Bone marrow (tissue), 2 donors: ENCODE results near the gene MDN1.
"Not testable (repeated sequence)": the region's sequence is repeated elsewhere in the genome, so short reads cannot be mapped to it uniquely, and the experiment has no call there.

Experiments used
- DNase-seq, 2 donors: peaks; one replicate each; lab custom pipeline; 2025; lab: John Stamatoyannopoulos, UW

The MDN1 gene, protein sequence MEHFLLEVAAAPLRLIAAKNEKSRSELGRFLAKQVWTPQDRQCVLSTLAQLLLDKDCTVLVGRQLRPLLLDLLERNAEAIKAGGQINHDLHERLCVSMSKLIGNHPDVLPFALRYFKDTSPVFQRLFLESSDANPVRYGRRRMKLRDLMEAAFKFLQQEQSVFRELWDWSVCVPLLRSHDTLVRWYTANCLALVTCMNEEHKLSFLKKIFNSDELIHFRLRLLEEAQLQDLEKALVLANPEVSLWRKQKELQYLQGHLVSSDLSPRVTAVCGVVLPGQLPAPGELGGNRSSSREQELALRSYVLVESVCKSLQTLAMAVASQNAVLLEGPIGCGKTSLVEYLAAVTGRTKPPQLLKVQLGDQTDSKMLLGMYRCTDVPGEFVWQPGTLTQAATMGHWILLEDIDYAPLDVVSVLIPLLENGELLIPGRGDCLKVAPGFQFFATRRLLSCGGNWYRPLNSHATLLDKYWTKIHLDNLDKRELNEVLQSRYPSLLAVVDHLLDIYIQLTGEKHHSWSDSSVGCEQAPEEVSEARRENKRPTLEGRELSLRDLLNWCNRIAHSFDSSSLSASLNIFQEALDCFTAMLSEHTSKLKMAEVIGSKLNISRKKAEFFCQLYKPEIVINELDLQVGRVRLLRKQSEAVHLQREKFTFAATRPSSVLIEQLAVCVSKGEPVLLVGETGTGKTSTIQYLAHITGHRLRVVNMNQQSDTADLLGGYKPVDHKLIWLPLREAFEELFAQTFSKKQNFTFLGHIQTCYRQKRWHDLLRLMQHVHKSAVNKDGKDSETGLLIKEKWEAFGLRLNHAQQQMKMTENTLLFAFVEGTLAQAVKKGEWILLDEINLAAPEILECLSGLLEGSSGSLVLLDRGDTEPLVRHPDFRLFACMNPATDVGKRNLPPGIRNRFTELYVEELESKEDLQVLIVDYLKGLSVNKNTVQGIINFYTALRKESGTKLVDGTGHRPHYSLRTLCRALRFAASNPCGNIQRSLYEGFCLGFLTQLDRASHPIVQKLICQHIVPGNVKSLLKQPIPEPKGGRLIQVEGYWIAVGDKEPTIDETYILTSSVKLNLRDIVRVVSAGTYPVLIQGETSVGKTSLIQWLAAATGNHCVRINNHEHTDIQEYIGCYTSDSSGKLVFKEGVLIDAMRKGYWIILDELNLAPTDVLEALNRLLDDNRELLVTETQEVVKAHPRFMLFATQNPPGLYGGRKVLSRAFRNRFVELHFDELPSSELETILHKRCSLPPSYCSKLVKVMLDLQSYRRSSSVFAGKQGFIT (N-terminal part only)

DNA sequence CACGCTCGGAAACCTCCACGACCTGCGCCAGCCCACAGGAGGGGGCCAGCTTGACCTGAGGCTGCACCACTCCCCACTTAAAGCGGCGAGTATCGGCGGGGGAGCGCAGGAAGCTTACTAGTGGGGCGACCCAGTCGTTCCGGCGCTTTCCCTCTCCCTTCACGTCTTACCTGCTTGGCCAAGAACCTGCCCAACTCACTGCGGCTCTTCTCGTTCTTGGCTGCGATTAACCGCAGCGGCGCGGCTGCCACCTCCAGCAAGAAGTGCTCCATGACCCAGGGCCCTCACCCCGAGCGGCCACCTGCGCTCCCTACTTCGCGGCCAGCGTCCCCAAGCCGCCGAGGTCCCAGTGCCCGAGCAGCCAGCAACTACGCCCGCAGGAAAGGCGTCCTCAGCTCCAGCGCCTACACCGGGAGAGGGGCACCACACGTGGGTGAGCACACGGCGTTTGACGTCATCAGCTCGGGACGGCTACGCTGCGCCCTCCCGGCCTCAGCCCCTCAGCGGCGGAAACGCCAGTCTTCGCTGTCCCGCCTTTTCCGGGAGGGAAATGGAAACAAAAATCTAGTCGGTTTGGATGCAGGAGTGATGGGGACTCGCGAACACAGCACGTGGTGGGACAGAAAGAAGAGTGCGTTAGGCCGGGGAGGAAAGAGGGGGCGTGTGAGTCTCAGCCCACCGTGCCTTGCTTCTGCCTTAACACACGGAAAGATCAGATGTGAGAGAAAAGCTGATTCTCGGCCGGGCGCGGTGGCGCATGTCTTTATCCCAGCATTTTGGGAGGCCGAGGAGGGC lies at the start of gene MDN1:
TSS of gene MDN1 (minus strand) at position 459 of the 795 bp plus-strand sequence. CDS start at position 272, 187 bp downstream.
- peak; percentile 55 to 93 for DNase-seq

DNA sequence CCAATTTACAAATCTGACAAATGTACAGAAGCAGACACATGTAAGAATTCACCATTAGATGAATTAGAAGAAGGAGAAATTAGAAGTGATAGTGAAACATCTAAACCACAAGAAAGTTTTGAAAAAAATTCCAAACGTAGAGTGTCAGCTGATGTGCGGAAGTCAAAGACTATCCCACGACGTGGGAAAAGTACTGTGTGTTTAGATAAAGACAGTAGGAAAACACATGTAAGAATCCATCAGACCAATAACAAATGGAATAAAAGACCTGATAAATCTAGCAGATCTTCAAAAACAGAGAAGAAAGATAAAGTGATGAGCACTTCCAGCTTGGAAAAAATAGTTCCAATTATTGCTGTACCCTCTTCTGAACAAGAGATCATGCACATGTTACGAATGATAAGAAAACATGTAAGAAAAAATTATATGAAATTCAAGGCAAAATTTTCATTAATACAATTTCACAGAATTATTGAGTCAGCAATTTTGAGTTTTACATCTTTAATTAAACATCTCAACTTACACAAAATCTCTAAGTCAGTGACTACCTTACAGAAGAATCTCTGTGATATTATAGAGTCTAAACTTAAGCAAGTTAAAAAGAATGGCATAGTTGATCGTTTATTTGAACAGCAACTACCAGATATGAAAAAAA lies 46.6 kb upstream of the MDN1 start:
- DNase-seq = no peak

DNA sequence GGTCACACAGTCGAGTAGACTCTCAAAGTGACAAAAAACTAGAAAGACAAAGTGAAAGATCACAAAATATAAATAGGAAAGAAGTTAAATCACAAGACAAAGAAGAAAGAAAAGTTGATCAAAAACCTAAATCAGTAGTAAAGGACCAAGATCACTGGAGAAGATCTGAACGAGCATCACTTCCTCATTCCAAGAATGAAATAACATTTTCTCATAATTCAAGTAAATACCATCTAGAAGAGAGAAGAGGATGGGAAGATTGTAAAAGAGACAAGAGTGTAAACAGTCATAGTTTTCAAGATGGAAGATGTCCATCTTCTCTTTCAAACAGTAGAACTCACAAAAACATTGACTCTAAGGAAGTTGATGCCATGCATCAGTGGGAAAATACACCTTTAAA lies 43.1 kb upstream of the MDN1 start:
- no peak for DNase-seq

DNA sequence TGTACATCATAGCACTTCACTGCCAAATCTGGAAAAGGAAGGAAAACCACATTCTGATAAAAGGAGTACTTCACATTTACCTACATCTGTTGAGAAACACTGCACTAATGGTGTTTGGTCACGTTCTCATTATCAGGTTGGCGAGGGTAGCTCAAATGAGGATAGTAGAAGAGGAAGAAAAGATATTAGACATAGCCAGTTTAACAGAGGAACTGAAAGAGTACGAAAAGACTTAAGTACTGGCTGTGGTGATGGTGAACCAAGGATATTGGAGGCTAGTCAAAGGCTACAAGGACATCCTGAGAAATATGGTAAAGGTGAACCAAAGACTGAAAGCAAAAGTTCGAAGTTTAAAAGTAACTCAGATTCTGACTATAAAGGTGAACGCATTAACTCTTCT lies 42.7 kb upstream of the MDN1 start:
- DNase-seq = no peak

DNA sequence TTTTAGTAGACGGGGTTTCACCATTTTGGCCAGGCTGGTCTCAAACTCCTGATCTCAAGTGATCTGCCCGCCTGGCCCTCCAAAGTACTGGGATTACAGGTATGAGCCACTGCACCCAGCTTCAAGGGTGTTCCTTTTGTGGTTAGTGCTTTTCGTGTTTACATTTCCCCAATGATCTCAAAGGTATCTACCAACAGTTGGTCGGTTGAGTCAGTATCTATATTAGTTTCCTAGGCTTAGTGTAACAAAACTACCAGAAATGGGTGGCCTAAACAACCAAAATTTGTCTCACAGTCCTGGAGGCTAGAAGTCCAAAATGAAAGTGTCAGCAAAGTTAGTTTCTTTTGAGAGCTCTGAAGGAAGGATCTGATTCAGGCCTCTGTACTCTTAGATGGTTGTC lies 40.1 kb upstream of the MDN1 start:
- DNase-seq = no peak

DNA sequence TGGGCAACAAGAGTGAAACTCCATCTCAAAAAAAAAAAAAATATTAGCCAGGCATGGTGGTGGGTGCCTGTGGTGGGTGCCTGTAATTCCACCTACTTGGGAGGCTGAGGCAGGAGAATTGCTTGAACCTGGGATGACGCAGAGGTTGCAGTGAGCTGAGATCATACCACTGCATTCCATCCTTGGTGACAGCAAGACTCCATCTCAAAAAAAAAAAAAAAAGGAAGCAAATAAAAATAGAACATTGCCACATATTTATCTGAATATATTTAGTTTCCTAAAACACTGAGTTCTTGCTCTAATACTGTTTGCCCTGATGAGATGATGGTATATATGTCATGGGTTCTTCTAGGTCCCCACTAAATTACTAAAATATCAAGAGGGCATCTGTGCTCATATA lies 38.4 kb upstream of the MDN1 start:
- no peak for DNase-seq

DNA sequence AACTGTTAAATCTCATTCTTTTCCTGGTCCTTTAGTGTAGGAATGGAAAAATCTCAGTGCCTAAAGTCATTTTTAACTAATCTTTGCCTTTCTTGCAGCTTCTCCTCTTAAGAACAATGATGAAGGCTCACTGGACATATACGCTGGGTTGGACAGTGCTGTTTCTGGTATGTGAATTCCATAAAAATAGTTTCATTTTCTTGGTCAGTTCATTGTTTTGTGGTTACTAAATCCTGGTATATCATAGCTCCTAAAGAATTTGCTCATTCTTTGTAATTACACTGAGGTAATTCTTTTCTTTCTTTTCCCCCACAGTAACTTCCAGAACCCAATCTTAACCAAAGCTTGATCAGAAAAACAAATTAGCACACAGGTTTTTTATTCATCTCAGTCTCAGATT lies 33.5 kb upstream of the MDN1 start:
- no peak for DNase-seq

DNA sequence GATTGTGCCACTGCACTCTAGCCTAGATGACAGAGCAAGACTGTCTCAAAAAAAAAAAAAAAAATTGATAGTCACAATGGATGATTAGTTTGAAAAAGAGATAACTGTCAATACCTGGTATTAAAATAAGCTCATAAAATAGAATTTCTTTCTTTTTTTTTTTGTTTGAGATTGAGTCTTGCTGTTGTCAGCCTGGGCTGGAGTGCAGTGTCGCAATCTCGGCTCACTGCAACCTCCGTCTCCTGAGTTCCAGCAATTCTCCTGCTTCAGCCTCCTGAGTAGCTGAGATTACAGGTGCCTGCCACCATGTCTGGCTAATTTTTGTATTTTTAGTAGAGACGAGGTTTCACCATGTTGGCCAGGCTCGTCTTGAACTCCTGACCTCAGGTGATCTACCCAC lies 27.9 kb upstream of the MDN1 start:
- DNase-seq = not testable (repeated sequence)

DNA sequence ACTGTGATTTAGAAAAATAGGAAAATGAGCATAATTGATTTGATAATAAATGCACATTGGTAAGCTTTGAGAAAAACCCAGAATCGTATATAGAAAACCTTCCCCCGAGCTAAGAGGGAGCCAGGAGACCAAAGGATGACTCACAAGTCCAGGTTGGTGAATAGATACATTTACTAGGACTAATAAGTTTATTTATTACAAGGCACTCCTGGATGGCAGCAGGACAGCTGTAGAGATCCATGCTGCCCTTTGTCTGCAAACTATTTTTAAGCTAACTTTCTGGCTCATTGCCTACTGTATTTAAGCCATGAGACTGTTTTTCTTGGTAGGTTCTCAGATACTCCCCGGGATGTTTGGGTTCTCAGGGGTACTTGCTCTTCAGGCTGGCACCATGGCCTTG lies 23.5 kb upstream of the MDN1 start:
- DNase-seq = no peak

DNA sequence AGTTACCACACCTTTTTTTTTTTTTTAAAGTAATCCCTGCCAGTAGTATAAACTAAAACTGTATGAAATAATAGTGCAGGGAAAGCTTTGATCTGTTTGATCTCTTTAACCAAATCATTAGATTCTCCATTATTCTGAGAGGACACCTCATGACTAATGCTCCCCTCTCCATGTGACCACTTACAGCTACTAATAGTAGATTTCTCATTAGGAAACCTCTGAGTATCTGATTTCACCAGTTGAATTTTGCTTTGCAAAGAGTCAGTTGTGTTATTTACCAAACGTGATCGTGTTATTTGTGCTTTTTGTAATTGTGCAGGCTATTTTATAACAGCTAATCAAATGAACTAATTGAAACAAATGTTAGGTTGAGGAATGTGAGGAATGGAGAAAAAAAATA lies 22.6 kb upstream of the MDN1 start:
- no peak for DNase-seq

DNA sequence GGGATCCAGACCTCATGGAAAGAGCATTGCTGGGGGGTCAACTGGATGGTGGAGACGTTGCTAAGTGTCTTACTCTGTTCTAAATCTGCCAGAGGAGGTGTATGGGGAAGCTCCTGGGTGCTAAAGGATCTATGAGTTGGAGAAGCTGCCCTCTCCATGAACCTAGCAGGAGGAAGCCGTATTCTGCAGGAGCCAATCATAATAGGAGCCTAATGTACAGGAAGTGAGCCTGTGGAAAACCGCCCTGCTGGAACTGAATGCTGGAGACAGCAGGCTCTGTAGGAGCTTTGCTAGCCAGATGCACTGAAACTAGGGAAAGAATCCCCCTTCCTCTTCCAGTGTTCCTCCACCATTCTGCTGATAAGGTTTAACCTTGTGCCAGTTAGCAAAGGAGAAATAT lies 20.9 kb upstream of the MDN1 start:
- no peak for DNase-seq

DNA sequence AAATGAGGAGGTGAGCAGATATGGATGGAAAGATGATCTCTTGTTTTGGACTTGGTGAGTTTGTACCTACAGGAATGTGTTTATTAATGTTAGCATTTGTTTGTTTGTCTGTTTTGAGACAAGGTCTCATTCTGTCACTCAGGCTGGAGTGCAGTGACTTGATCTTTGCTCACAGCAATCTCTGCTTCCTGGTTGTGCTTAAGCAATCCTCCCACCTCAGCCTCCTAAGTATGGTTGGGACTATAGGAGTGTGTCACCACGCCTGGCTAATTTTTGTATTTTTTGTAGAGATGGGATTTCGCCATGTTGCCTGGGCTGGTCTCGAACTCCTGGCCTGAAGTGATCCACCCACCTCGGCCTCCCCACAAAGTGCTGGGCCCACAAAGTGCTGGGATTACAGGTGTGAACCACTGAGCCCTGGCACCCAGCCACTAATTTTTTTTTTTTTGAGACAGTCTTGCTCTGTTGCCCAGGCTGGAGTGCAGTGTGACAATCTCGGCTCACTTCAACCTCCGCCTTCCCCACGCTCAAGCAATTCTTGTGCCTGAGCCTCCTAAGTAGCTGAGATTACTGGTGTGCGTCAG lies 17.1 kb upstream of the MDN1 start:
- no peak for DNase-seq

DNA sequence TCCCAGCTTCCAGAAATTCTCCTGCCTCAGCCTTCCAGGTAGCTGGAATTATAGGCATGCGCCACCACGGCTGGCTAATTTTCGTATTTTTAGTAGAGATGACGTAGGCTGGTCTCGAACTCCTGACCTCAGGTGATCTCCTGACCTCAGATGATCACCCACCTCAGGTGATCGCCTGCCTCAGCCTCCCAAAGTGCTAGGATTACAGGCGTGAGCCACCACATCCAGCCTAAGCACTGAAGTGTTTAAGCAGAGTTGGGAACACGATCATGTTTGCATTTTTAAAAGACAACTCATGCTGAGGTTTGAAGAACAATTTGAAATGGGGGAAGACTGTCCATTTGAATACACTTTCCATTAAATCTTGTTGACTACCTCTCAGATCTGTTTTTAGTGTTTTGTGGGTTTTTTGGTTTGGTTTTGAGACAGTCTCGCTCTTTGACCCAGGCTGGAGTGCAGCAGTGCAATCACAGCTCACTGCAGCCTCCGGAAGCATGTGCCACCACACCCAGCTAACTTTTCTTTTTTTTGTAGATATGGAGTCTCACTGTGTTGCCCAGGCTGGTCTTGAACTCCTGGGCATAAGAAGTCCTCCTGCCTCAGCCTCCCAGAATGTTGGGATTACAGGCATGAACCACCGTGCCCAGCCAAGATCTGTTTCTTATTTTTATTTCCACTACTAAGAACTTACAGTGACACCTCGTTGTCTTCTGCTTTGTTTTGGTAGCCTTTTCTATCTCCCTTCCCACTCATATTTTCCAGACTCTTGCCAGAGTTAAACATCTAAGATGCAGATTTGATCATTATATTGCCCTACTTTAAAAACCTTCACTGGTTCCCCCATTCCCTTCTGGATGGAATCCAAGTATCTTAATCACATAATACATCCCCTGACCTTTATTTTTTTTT lies 15.5 kb upstream of the MDN1 start:
- no peak for DNase-seq

DNA sequence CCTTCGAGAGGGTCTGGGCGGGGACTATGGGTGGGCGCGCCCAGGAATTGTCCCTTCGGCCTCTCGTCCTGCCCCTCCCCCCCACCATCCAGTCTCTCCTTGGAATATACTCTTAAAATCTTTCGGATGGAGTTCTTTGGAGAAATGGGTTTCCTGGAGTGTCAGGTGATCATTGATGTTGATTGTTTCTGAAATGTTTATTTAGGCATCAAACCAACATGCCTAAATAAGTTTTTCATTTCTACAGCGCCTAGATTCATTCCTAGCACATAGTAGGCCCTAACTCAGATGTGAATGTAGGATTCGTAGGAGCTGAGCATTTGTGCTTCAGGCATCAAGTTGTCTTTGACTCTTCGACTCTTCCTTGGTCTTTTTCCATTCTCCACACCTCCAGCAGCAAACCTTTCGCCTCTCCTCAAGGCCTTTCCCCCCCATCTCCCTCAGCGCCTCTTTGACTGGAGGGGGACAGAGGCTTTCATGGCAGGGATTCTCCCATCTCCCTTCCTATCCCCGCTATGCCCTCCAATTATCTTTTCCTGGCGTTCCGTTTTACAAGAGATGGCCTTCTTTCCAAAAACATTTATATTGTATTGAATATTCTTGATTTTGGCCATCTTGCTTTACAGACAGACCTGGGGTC lies 10.7 kb upstream of the MDN1 start:
- DNase-seq = no peak

DNA sequence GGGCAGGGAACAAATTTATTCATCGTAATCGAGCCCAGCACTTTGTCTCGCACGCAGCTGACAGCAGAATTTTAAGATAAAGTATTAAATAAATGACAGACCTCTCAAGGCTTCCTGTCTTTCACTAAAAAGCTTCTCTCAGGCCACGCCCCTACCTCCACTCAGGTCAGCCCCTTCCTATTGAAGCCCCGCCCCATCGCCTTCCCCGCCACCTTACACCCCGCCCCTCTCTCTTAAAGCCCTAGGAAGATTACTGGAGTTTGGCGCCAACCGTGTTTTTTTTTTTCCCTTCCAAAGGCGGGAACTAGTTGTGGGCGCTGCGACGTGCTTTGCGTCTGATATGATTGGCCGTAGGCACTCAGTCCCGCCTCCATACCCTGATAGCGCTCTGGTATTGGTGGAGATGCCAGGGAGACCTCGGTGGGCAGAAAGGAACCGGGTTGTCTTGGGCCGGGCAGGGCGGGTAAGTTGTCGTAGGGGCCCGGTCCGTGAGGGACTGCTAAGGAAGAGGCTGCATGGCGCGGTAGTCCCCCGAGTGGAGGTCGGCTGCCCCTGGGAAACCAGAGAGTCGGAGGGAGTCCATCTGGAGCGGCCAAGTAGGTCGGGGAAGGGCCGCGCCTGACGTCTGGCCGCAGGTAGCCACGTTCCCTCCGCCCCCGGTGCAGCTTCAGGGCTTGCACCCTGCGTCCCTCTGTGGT lies 10.0 kb upstream of the MDN1 start, which contains the start of gene CASP8AP2:
TSS of gene CASP8AP2 (plus strand) at position 409 of the 698 bp plus-strand sequence.
- peak; percentile 67 to 99 for DNase-seq

DNA sequence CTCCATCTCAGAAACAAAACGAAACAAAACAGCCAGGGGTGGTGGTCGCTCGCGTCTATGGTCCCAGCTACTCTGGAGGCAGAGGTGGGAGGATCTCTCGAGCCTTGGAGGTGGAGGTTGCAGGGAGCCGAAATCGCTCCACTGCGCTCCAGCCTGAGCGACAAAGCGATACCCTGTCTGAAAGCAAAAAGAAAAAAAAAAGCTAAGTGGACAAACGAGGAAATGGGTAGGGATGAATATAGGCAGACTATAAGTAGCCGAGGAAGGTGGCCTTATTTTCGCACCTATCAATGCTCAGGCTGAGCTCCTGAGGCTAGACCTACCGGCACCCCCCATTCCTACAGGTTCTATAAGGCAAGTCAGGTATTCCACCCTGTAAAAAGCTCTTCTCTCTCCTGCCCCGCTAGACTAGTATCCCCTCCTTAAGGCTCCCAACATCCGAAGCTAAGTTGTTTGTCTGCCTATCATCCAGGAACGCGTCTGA lies 9.4 kb upstream of the MDN1 start:
- peak in 1 of 2 donors; percentile 40 for DNase-seq

DNA sequence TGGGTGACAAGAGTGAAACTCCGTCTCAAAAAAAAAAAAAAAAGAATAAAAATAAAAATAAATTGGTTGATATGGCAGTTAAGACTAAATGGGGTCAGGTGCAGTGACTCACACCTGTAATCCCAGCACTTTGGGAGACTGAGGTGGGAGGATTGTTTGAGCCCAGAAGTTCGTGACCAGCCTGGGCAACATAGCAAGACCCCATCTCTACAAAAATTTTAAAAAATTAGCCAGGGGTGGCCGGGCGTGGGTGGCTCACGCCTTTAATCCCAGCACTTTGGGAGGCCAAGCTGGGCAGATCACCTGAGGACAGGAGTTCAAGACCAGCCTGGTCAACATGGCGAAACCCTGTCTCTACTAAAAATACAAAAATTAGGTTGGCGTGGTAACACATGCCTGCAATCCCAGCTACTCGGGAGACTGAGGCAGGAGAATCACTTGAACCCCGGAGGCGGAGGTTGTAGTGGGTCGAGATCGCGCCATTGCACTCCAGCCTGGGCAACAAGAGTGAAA lies 8.9 kb upstream of the MDN1 start:
- DNase-seq = not testable (repeated sequence)

DNA sequence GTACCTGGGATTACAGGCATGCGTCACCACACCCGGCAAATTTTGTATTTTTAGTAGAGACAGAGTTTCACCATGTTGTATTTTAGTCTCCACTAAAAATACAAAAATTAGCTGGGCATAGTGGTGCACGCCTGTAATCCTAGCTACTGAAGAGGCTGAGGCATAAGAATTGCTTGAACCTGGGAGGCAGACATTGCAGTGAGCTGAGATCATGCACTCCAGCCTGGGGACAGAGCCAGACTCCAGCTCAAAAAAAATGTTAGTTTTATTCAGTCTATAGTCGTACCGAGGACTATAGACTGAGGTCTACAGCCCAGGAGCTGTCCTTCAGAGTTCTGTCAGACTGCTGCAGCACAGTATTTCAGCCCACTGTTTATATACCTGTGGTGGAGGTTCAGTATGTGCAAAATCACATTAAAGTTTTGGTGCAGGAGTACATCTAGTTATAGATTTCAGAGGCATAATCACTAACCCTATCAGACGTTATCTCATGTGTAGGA lies 6.5 kb upstream of the MDN1 start:
- DNase-seq = no peak
